PC-9 (cell line): ENCODE measurements around the gene CSE1L. TPM values are rescaled to one million over a fixed set of nuclear protein-coding genes. Genes with fewer than 3 reads are reported as not detected.
"Not testable (repeated sequence)": the region's sequence is repeated elsewhere in the genome, so short reads cannot be mapped to it uniquely, and the experiment has no call there.

Experiments
- BruUV-seq: library from RNA; stranded (reverse); fragments of 400-500 nt; replicated peaks from 2 replicates; lab custom pipeline; 2021; lab: Mats Ljungman, UMichigan
- CTCF ChIA-PET: fragments of 300-600 bp; sonication (Branson Sonifier 250); formaldehyde crosslinking; loops from one replicate; lab custom pipeline; 2022; ENCODE audit warnings: antibody characterized with exemption; lab: Charles Lee
- POLR2A ChIA-PET: fragments of 300-600 bp; sonication (Branson Sonifier 250); formaldehyde crosslinking; loops from one replicate; lab custom pipeline; 2022; ENCODE audit warnings: antibody characterized with exemption; ENCODE audit not compliant: unreplicated experiment; lab: Charles Lee
- DNase-seq, 2 experiments: peaks; one replicate each; pipeline versions ENCODE4 v3.0.0 to v3.0.0-alpha.2; 2015 to 2022; ENCODE audit warnings: mixed read lengths in 1 of 2
- H2AFZ ChIP-seq: fragments of 200-600 bp; sonication (generic); 2 replicates; pipeline ENCODE4 v1.8.1; 2017; ENCODE audit warnings: antibody characterized with exemption
- H3F3A ChIP-seq: fragments of 200-600 bp; sonication (generic); 2 replicates; pipeline ENCODE4 v1.8.1; 2017; ENCODE audit warnings: antibody characterized with exemption, mild to moderate bottlenecking, low read depth; ENCODE audit not compliant: insufficient read depth
- H3K27ac ChIP-seq: fragments of 200-600 bp; sonication (generic); 2 replicates; pipeline ENCODE4 v1.6.1; 2016; ENCODE audit warnings: mixed run types
- H3K27me3 ChIP-seq: fragments of 200-600 bp; sonication (generic); 2 replicates; pipeline ENCODE4 v1.6.1; 2016; ENCODE audit warnings: low read depth, mixed run types; ENCODE audit not compliant: insufficient read depth
- H3K36me3 ChIP-seq: fragments of 200-600 bp; sonication (generic); 2 replicates; pipeline ENCODE4 v1.6.1; 2016; ENCODE audit warnings: low read depth, mixed run types
- H3K4me1 ChIP-seq: fragments of 200-600 bp; sonication (generic); replicated peaks from 2 replicates; pipeline ENCODE4 v1.6.1; 2016; ENCODE audit warnings: mixed run types; ENCODE audit not compliant: insufficient read depth
- H3K4me2 ChIP-seq: fragments of 200-600 bp; sonication (generic); 2 replicates; pipeline ENCODE4 v1.6.1; 2017; ENCODE audit warnings: mixed run types
- H3K4me3 ChIP-seq: fragments of 200-600 bp; sonication (generic); 2 replicates; pipeline ENCODE4 v1.6.1; 2016; ENCODE audit warnings: mixed run types
- H3K79me2 ChIP-seq: fragments of 200-600 bp; sonication (generic); 2 replicates; pipeline ENCODE4 v1.6.1; 2017; ENCODE audit warnings: low read depth, mixed run types
- H3K9me2 ChIP-seq: fragments of 200-600 bp; sonication (generic); 2 replicates; pipeline ENCODE4 v1.8.1; 2017; ENCODE audit warnings: mild to moderate bottlenecking; ENCODE audit not compliant: insufficient read depth
- H3K9me3 ChIP-seq: fragments of 200-600 bp; sonication (generic); 2 replicates; pipeline ENCODE4 v1.8.1; 2016; ENCODE audit warnings: low read depth; ENCODE audit not compliant: insufficient read depth
- H4K20me1 ChIP-seq: fragments of 200-600 bp; sonication (generic); 2 replicates; pipeline ENCODE4 v1.8.1; 2017; ENCODE audit not compliant: insufficient read depth
- CTCF ChIP-seq: fragments of 200-600 bp; sonication (generic); conservative IDR thresholded peaks from 2 replicates; pipeline ENCODE4 v1.6.1; 2017; ENCODE audit warnings: mixed run types, antibody characterized with exemption, mild to moderate bottlenecking, moderate library complexity
- EZH2 ChIP-seq: fragments of 200-600 bp; sonication (generic); IDR thresholded peaks from 2 replicates; pipeline ENCODE4 v1.8.0; 2017; ENCODE audit warnings: antibody characterized with exemption, low read depth
- intact Hi-C: fragments of 100-400 bp; cut with micrococcal nuclease; formaldehyde crosslinking; loops from one replicate; pipeline ENCODE4 v1.10.0; 2022; ENCODE audit not compliant: unreplicated experiment
- total RNA-seq: library from RNA; stranded (reverse); gene quantifications from 2 replicates; pipeline ENCODE4 v1.2.3, GENCODE V29; 2021

CSE1L gene
- total RNA-seq, 1 experiment from 2014 or later: 132 TPM

DNA sequence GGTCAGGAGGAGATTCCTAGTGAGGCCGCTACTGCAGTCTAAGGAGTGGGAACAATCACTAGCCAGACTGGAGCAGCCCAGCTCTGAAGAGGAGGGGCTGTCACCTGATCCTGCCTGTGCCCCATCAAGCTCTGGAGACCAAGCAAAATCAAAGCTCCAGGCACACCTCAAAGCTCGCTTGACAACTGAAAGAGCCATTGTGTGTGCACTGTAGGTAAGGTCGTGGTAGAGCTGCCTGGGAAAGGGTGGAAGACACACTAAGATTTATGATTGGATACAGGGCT lies 58.2 kb downstream of the CSE1L start:
- Histone ChIP-seq H3F3A (peaks cover 66% of the 10 kb centered on the region), H3K9me3 (no peaks in the 10 kb centered on the region), H3K27ac (no peak overlapping the region), H3K4me1 (no peaks in the 10 kb centered on the region), H3K4me2 (no peak overlapping the region), H3K9me2 (no peaks in the 10 kb centered on the region), H3K36me3 (peaks cover 23% of the 10 kb centered on the region), H3K27me3 (no peaks in the 10 kb centered on the region), H3K4me3 (no peak overlapping the region), H3K79me2 (no peaks in the 10 kb centered on the region), H4K20me1 (peaks cover 9% of the 10 kb centered on the region), H2AFZ (no peak overlapping the region)
- ChIA-PET POLR2A (no interaction called here), CTCF (no interaction called here)
- TF ChIP-seq EZH2 (no peak), CTCF (no peak)
- intact Hi-C loops: no loop called here
- DNase-seq: no peak
- no TSS peak for BruUV-seq

DNA sequence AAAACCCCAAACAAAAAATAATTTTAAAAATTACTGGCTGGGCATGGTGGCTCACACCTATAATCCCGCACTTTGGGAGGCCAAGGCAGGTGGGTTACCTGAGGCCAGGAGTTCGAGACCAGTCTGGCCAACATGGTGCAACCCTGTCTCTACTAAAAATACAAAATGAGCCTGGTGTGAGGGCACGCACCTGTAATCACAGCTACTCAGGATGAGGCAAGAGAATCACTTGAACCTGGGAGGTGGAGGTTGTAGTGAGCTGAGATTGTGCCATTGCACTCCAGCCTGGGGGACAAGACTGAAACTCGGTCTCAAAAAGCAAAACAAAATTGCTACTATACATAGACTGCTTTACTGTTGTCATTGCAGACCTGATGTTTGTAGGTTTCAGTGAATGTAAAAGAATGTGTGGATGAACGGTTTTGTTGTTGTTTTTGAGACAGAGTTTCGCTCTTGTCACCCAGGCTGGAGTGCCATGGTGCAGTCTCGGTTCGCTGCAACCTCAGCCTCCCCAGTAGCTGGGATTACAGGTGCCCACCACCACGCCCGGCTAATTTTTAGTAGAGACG lies 59.0 kb downstream of the CSE1L start:
- H3K4me1 ChIP-seq, H3K27ac ChIP-seq, H3K4me2 ChIP-seq, H2AFZ ChIP-seq, H3K9me2 ChIP-seq, H3K4me3 ChIP-seq, H3K79me2 ChIP-seq, H4K20me1 ChIP-seq, H3K27me3 ChIP-seq, DNase-seq, H3K9me3 ChIP-seq, BruUV-seq, CTCF ChIA-PET: not testable (repeated sequence)
- intact Hi-C loops: loop anchor here (5.0 kb wide), 1 partner anchor 468 kb away; no protein-coding TSS in a partner anchor
- peaks cover 19% of the 10 kb centered on the region for H3K36me3 ChIP-seq
- H3F3A ChIP-seq: peaks cover 62% of the 10 kb centered on the region
- POLR2A ChIA-PET: interaction anchor here (0.6 kb wide), 1 partner anchor 437 kb away, joined by 3 read pairs; no protein-coding TSS in a partner anchor

DNA sequence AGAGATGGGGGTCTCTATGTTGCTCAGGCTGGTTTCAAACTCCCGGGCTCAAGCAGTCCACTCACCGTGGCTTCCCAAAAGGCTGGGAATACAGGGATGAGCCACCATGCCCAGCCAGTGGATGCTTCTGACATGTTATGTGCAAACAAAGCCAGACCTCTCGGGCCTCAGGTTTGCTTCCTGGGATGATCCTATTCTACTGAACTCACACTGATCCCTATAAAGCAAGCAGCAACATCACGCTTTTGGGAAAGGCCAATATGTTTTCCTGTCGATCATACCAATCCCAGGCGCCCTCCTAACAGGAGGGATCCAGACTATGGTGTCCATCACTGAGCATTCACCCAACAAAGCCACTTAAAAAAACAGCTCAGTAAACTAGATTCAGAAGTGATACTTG lies 60.2 kb downstream of the CSE1L start:
- no peak overlapping the region for H3K4me2 ChIP-seq
- BruUV-seq: no TSS peak
- H4K20me1 ChIP-seq: peaks cover 4% of the 10 kb centered on the region; the same call in 1 of the 2 replicates
- peaks cover 70% of the 10 kb centered on the region for H3F3A ChIP-seq
- no peak for DNase-seq
- H3K79me2 ChIP-seq: no peaks in the 10 kb centered on the region
- no peaks in the 10 kb centered on the region for H3K9me2 ChIP-seq
- no peaks in the 10 kb centered on the region for H3K9me3 ChIP-seq
- no peaks in the 10 kb centered on the region for H3K4me1 ChIP-seq
- ChIA-PET CTCF (no interaction called here), POLR2A (interaction anchor here (0.6 to 0.7 kb wide), 2 partner anchors 44 to 138 kb away, joined by 4 to 6 read pairs; no protein-coding TSS in a partner anchor)
- H3K27me3 ChIP-seq: no peaks in the 10 kb centered on the region
- peaks cover 10% of the 10 kb centered on the region for H3K36me3 ChIP-seq
- H3K27ac ChIP-seq: peak overlapping the region; percentile 0; the same call in 1 of the 2 replicates
- no peak overlapping the region for H3K4me3 ChIP-seq
- H2AFZ ChIP-seq: no peak overlapping the region
- TF ChIP-seq EZH2 (no peak), CTCF (no peak)
- intact Hi-C loops: loop anchor here (5.0 kb wide), 1 partner anchor 469 kb away; no protein-coding TSS in a partner anchor
